ENCODE results near the gene FGF18. TPM values are rescaled to one million over a fixed set of nuclear protein-coding genes. Genes with fewer than 3 reads are reported as not detected.

Gene FGF18
- total RNA-seq, 1 experiment from 2014 or later = 2.1 TPM

GRCh38 chr5:171436804-171437285 is 17.4 kb downstream of the FGF18 start:
- H3K4me1 Mint-ChIP-seq (ENCODE audit: low read depth, unreplicated experiment) = no peaks in the 10 kb centered on the region
- no peak for DNase-seq
- H3K4me3 Mint-ChIP-seq (ENCODE audit: unreplicated experiment) = no peak overlapping the region
- peaks cover 4% of the 10 kb centered on the region for H3K36me3 Mint-ChIP-seq (ENCODE audit: insufficient read depth, unreplicated experiment)
- ChIA-PET CTCF (no interaction called here), POLR2A (no interaction called here)
- no peaks in the 10 kb centered on the region for H3K9me3 ChIP-seq
- H3K4me3 ChIP-seq (ENCODE audit: low read depth, low read length) = no peak overlapping the region
- intact Hi-C loops (cut with micrococcal nuclease; ENCODE audit: unreplicated experiment) = no loop called here
- no peaks in the 10 kb centered on the region for H3K27me3 Mint-ChIP-seq (ENCODE audit: insufficient read depth, unreplicated experiment)
- no peaks in the 10 kb centered on the region for H3K27me3 ChIP-seq (replicated peaks; ENCODE audit: control insufficient read depth, insufficient read depth, low read length)
- H3K4me1 ChIP-seq = no peaks in the 10 kb centered on the region
- no TSS peak for BruUV-seq (replicated peaks)
- no peak for TF ChIP-seq CTCF (IDR thresholded peaks at IDR 0.05; ENCODE audit: insufficient read depth in 1 of 2, low read depth in 1 of 2, low read length in 1 of 2, severe bottlenecking in 1 of 2, unreplicated experiment in 1 of 2)
- no peaks in the 10 kb centered on the region for H3K36me3 ChIP-seq (ENCODE audit: control insufficient read depth, insufficient read depth, low read length)
- H3K9me3 Mint-ChIP-seq (ENCODE audit: unreplicated experiment) = no peaks in the 10 kb centered on the region
- H3K27ac Mint-ChIP-seq (ENCODE audit: unreplicated experiment) = no peak overlapping the region

DNA sequence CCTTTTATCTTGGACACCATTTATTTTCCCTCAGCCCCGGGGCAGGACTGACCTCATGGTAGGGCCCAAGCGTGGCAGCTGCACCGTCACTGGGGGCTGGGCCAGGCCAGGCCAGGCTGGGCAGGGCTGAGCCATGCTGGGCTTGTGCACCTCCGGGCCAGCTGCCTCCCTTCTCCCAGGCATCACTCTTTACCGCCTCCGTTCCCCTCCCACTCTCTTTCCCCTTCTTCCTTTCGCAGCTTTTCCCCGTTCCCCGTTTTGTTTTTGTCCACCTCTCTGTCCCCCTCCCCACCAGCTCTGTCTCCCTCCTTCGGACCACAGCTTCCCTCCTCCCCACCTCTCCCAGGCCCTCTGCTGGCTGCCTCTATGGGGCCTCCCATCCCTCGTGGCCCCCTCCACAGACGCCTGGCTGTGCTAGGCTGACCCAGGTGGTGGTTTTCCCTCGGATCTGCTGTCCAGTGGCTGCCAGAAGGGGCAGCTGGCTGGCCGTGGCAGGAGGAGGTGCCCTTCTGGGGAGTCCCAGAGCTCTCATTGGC is 17.9 kb downstream of the FGF18 start:
- CTCF ChIA-PET = interaction anchor here (0.6 kb wide), 1 partner anchor 333 kb away, joined by 3 read pairs; no protein-coding TSS in a partner anchor
- no peak overlapping the region for H3K4me3 Mint-ChIP-seq (ENCODE audit: unreplicated experiment)
- Histone ChIP-seq H3K36me3 (ENCODE audit: control insufficient read depth, insufficient read depth, low read length) (no peaks in the 10 kb centered on the region), H3K4me3 (ENCODE audit: low read depth, low read length) (no peak overlapping the region), H3K4me1 (no peaks in the 10 kb centered on the region), H3K27me3 (replicated peaks; ENCODE audit: control insufficient read depth, insufficient read depth, low read length) (no peaks in the 10 kb centered on the region), H3K9me3 (no peaks in the 10 kb centered on the region)
- intact Hi-C loops (cut with micrococcal nuclease; ENCODE audit: unreplicated experiment) = no loop called here
- no peak for TF ChIP-seq CTCF (IDR thresholded peaks at IDR 0.05; ENCODE audit: insufficient read depth in 1 of 2, low read depth in 1 of 2, low read length in 1 of 2, severe bottlenecking in 1 of 2, unreplicated experiment in 1 of 2)
- POLR2A ChIA-PET = no interaction called here
- H3K27me3 Mint-ChIP-seq (ENCODE audit: insufficient read depth, unreplicated experiment) = no peaks in the 10 kb centered on the region
- BruUV-seq (replicated peaks) = no TSS peak
- no peak overlapping the region for H3K27ac Mint-ChIP-seq (ENCODE audit: unreplicated experiment)
- H3K9me3 Mint-ChIP-seq (ENCODE audit: unreplicated experiment) = no peaks in the 10 kb centered on the region
- H3K36me3 Mint-ChIP-seq (ENCODE audit: insufficient read depth, unreplicated experiment) = peaks cover 4% of the 10 kb centered on the region
- H3K4me1 Mint-ChIP-seq (ENCODE audit: low read depth, unreplicated experiment) = no peaks in the 10 kb centered on the region
- no peak for DNase-seq

DNA sequence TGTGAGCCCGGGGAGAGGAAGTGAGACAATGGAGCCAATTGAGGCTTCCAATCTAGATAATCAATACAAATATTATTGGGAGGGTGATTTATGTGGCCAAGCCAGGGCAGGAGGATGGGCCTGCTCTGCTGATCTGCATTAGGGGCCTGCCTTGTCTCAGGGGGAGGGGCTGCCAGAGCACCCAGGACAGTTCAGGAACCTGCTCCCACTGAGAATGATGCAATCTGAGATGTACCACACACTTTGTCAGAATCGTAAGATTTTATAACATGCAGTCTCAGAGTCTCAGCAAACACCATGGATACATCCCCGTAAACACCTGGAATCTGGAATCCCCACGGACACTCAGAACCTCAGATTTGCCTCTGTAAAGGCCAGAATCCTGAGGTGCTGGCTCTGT is 19.3 kb downstream of the FGF18 start:
- Mint-ChIP-seq H3K9me3 (ENCODE audit: unreplicated experiment) (no peaks in the 10 kb centered on the region), H3K36me3 (ENCODE audit: insufficient read depth, unreplicated experiment) (no peaks in the 10 kb centered on the region), H3K4me1 (ENCODE audit: low read depth, unreplicated experiment) (no peaks in the 10 kb centered on the region), H3K27me3 (ENCODE audit: insufficient read depth, unreplicated experiment) (no peaks in the 10 kb centered on the region), H3K4me3 (ENCODE audit: unreplicated experiment) (no peak overlapping the region), H3K27ac (ENCODE audit: unreplicated experiment) (no peak overlapping the region)
- no peak for DNase-seq
- no TSS peak for BruUV-seq (replicated peaks)
- no peaks in the 10 kb centered on the region for H3K4me1 ChIP-seq
- H3K36me3 ChIP-seq (ENCODE audit: control insufficient read depth, insufficient read depth, low read length) = no peaks in the 10 kb centered on the region
- ChIA-PET POLR2A (no interaction called here), CTCF (no interaction called here)
- intact Hi-C loops (cut with micrococcal nuclease; ENCODE audit: unreplicated experiment) = no loop called here
- no peak overlapping the region for H3K4me3 ChIP-seq (ENCODE audit: low read depth, low read length)
- no peak for TF ChIP-seq CTCF (IDR thresholded peaks at IDR 0.05; ENCODE audit: insufficient read depth in 1 of 2, low read depth in 1 of 2, low read length in 1 of 2, severe bottlenecking in 1 of 2, unreplicated experiment in 1 of 2)
- H3K27me3 ChIP-seq (replicated peaks; ENCODE audit: control insufficient read depth, insufficient read depth, low read length) = no peaks in the 10 kb centered on the region
- no peaks in the 10 kb centered on the region for H3K9me3 ChIP-seq
